Bronchial smooth muscle cell (primary cell): ENCODE results near the gene DCDC2C. TPM values are rescaled to one million over a fixed set of nuclear protein-coding genes. Genes with fewer than 3 reads are reported as not detected.

Source experiments
- total RNA-seq: library from RNA; depleted of rRNA; stranded (reverse); fragments of >200 nt; gene quantifications from 2 replicates; pipeline ENCODE4 v1.2.1, GENCODE V29; 2014

Gene DCDC2C, protein sequence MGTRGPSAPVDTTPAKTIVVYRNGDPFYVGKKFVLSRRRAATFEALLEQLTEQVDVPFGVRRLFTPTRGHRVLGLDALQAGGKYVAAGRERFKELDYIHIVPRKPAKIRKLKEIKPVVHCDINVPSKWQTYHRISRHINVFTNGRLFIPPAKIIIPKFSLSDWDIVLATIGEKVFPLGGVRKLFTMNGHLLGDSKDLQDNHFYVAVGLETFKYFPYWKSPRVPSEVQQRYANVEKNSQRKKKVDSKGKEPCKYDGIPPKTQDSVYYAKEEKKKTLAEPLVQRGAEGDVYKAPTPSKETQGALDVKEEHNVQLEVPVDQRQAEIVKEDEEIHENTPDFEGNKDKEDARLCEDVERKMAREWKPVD
- not detected in 2 replicates for total RNA-seq

DNA sequence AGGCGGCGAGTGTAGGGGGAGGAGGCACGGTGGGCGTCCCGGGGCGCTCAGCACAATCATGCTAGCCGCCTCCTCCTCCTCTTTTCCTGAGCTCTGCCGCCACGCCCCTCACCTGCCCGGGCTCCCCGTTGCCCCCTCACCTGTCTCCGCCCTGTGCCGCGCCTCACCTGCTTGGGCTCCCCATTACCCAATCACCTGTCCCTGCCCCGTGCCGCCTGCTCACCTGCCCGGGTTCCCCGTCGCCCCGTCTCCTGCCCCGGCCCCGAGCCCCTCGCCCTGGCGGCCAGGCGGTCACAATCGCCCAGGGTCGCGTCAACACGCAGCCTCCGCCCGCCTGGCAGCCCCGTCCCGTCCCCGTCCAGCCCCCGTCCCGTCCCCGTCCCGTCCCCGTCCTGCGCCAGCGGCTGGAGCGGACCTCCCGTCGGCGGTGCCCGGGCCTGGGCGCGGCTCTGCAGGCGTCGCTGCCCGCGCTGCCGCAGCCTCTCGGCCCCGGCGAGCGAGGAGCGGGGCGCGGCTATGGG, at the start of gene DCDC2C:
TSS of gene DCDC2C (plus strand) at position 340 of the 521 bp plus-strand sequence. CDS start at position 517, 177 bp downstream.

DNA sequence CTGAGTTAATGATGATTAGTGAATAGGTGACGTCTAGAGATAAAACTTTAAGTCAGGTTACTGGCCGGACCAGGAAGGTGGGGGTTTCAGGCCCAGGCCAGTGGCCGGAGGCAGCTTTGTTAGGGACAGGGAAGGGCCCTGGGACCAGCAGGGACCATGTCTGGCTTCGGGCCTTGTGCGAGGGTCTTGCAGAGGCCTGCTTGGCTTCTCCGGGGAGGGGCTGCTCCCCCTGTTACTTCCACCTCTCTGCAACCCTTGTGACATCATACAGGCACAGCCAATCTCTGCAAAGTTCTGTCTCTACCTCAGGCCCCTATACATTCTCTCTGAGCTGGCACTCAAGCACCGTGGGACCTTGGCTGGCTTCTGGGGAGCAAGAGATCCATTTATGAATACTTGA, 45.5 kb upstream of the DCDC2C start, which contains the start of gene ALLC:
TSS of gene ALLC (plus strand) at position 320 of the 400 bp plus-strand sequence. CDS start 12,958 bp downstream, outside the sequence.

Other genes with a start within 250 kb of the DCDC2C start
- gene ADI1, start 184.0 kb upstream of the DCDC2C start, total RNA-seq = 40.4 and 50.0 TPM in 2 replicates
- 24.6 and 37.0 TPM in 2 replicates for gene RNASEH1, start 145.2 kb upstream of the DCDC2C start, total RNA-seq
- 1,121 and 1,643 TPM in 2 replicates for gene RPS7, start 128.3 kb upstream of the DCDC2C start, total RNA-seq
- not detected in 2 replicates for gene COLEC11, start 108.5 kb upstream of the DCDC2C start, total RNA-seq
- gene ALLC, start 45.4 kb upstream of the DCDC2C start, total RNA-seq = not detected in 2 replicates